Fibroblast of upper back skin (primary cell): ENCODE results near the gene TMPO.
"Not testable (repeated sequence)": the region's sequence is repeated elsewhere in the genome, so short reads cannot be mapped to it uniquely, and the experiment has no call there.

Experiments
- DNase-seq: peaks from one replicate; pipeline ENCODE4 v3.0.0-alpha.2; 2013

The TMPO gene

DNA sequence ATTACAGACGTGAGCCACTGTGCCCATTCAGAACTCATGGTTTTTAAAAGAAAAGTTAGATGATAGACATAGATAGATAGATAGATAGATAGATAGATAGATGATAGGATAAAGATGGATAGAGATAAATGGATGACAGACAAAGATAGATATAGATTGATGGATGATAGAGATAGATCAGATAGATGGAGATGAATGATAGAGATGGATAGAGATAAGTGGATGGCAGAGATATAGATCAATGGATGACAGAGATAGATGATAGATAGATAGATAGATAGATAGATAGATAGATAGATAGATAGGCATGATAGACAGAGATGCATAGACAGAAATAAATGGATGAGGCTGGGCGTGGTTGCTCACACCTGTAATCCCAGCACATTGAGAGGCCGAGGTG is 64.4 kb downstream of the TMPO start:
- no peak for DNase-seq

- no peak for DNase-seq
Measured at GRCh38 chr12:98580695-98581094, 65.3 kb downstream of the TMPO start.

DNA sequence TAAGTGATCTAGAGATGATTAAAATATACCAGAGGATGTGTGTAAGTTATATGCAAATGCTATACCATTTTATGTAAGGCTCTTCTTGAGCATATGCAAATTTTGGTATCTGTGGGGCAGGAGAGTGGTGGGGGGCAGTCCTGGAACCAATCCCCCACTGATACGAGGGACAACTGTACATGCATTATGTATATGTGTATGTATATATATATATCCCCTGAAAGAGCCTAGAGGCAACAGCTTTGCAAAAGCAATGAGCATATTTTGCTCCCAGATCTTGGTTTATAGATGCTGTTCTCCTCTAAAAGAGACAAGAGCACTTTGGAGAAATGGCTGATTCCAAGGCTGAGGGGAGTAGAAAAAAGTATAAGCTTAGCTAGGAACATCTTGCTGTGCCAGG is 65.7 kb downstream of the TMPO start:
- no peak for DNase-seq

DNA sequence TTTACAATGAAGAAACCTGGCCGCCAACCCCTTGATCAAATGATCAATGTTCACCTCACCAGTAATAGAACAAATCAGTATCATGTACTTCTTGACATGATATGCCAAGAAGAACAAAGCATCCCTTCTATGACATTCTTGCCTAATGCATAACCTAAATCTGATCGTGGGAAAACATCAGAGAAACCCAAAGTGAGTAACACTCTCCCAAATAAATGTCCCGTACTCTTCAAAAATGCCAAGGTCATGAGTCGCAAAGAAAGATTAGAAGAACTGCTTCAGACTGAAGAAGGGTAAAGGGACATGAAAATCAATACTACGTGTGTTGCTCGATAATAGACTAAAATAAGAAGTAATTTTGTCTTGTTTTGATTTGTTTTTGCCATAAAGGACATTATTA is 66.7 kb downstream of the TMPO start:
- DNase-seq, result peak; percentile 19

- no peak for DNase-seq
Measured at GRCh38 chr12:98587084-98587483, 71.7 kb downstream of the TMPO start.

- DNase-seq, result peak; percentile 2
Measured at GRCh38 chr12:98591209-98591608, 75.8 kb downstream of the TMPO start.

GRCh38 chr12:98592825-98593322 is 77.5 kb downstream of the TMPO start:
- DNase-seq, result no peak

GRCh38 chr12:98593351-98594049 is 78.1 kb downstream of the TMPO start, which contains the start of gene SLC25A3:
Gene SLC25A3 (plus strand): TSS chr12:98593686. CDS start chr12:98593979, 293 bp downstream.
- peak; percentile 98 for DNase-seq

DNA sequence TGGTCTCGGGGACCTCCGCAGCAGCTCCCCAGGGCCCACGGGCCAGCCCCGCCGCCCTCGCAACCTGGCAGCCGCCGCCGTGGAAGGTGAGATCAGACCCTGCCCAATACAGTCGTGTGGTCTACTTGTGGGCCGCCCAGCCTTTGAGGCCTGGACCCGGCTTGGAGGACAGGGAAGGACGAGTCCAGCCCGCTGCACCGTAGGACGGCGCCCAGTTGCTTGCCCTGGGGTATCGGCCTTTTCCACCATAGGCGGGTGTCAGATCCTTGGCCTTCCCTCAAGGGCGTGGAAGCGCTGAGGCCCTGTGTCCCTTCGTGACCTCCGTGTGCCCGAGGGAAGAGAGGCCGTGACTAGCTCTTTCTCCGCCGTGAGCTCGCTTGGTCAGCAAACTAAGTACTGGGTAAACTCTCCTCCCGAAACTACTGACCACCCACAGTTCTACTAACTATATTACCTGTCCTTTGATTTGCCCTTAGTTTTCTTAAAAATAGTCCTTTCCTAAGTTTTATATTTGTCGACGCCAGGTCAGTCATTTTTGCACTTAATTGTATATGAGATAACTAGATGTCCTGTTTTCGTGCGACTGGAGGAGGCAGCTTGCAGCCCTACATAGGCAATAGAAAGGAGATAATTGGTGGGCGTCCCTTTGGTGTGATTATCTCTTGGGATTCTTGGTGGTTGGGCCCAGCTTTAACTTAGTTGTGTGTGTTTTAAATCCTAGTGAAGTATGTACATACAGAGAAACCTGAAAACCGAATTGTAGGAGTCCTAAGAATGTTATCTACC is 78.9 kb downstream of the TMPO start:
- peak; percentile 7 for DNase-seq

DNA sequence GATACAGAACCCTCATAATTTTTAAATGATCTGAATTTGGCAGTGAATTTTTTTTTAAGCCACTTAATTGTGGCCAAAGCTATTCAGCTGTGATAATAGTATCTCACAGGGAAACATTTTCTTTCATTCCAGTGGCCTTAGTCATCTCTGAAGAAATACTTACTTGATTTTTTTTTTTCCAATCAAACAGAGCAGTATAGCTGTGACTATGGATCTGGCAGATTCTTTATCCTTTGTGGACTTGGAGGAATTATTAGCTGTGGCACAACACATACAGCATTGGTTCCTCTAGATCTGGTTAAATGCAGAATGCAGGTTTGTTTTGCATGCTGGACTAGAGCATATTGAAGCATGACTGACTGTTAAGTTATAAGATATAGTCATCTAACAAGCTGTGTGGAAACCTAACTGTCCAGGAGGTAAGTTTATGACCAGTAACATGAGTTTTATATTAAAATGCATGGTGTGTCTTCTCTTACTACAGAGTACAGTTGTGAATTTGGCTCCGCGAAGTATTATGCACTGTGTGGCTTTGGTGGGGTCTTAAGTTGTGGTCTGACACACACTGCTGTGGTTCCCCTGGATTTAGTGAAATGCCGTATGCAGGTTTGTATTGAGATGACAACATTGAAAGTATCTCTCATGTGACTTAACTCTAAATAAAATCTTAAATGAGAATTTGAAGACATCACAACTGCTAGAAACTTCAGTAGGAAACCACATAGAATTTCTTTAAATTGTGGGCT is 80.0 kb downstream of the TMPO start:
- peak; percentile 82 for DNase-seq

- DNase-seq, result not testable (repeated sequence)
Measured at GRCh38 chr12:98597313-98597712, 81.9 kb downstream of the TMPO start.
